Left ventricle myocardium inferior (tissue), 1 donor: Measurements from ENCODE around the gene FAM181A. TPM values are rescaled to one million over a fixed set of nuclear protein-coding genes. Genes with fewer than 3 reads are reported as not detected.

Source experiments
- DNase-seq: peaks from one replicate; pipeline ENCODE4 v3.0.0-alpha.2; 2020
- H3K27ac ChIP-seq: fragments of 200-600 bp; replicated peaks from 2 replicates; pipeline ENCODE4 v1.8.0; 2021
- H3K27me3 ChIP-seq: fragments of 200-600 bp; 2 replicates; pipeline ENCODE4 v1.8.0; 2021; ENCODE audit warnings: low read depth
- H3K36me3 ChIP-seq: fragments of 200-600 bp; 2 replicates; pipeline ENCODE4 v1.8.0; 2021
- H3K4me1 ChIP-seq: fragments of 200-600 bp; 2 replicates; pipeline ENCODE4 v1.8.0; 2021
- H3K4me3 ChIP-seq: fragments of 200-600 bp; 2 replicates; pipeline ENCODE4 v1.8.0; 2021; ENCODE audit warnings: mild to moderate bottlenecking, moderate library complexity
- H3K9me3 ChIP-seq: fragments of 200-600 bp; replicated peaks from 2 replicates; pipeline ENCODE4 v1.8.0; 2021
- intact Hi-C: fragments of 100-400 bp; cut with micrococcal nuclease; formaldehyde crosslinking; loops from one replicate; pipeline ENCODE4 v1.11.0; 2022
- total RNA-seq: library from RNA; stranded (reverse); fragmentation: NEBNext Ultra II Directional; extraction: Animal tissue kit (Norgen Biotek cat#: 25700); gene quantifications from one replicate; pipeline ENCODE4 v1.2.1, GENCODE V29; 2021
- TF ChIP-seq, protein P1 (sequence below): fragments of 200-600 bp; IDR thresholded peaks from 2 replicates; pipeline ENCODE4 v1.8.0; 2021; ENCODE audit warnings: antibody characterized with exemption, mild to moderate bottlenecking, borderline replicate concordance
- donor health status: DM: no; HTN: yes; CAD: no; lungs with severe emphysema.

FAM181A gene
- total RNA-seq, 1 donor from 2014 or later = not detected

DNA sequence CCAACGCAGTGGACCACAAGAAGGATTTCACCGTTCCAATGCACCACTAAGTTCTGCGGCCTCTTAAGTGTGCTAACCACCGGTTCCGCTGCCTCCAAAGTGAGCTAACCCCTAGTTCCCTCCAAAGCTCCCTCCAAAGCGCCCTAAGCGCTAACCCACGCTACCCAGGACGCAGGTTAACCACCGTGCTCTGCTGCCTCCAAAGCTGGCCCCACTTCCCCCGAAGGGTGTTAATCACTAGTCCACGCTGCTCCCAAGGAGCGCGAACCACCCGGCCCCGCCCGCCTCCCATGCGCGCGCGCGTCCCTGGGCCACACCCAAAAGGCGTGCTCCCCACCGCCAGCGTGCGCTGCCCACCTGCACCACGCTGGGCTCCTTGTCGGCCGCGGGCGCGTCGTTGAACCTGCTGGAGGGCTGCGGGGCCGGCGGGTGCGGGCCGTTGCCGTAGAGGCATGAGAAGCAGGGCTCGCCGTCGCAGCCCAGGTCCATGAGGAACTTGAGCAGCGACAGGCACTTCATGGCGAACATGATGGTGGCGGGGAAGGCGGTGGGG lies 11.7 kb downstream of the FAM181A start:
- Histone ChIP-seq H3K36me3 (peaks cover 85% of the 10 kb centered on the region), H3K9me3 (no peaks in the 10 kb centered on the region), H3K4me3 (peak overlapping the region; percentile 46), H3K4me1 (peaks cover 28% of the 10 kb centered on the region), H3K27ac (no peak overlapping the region), H3K27me3 (peaks cover 17% of the 10 kb centered on the region)
- intact Hi-C loops = no loop called here
- TF ChIP-seq, protein P1, sequence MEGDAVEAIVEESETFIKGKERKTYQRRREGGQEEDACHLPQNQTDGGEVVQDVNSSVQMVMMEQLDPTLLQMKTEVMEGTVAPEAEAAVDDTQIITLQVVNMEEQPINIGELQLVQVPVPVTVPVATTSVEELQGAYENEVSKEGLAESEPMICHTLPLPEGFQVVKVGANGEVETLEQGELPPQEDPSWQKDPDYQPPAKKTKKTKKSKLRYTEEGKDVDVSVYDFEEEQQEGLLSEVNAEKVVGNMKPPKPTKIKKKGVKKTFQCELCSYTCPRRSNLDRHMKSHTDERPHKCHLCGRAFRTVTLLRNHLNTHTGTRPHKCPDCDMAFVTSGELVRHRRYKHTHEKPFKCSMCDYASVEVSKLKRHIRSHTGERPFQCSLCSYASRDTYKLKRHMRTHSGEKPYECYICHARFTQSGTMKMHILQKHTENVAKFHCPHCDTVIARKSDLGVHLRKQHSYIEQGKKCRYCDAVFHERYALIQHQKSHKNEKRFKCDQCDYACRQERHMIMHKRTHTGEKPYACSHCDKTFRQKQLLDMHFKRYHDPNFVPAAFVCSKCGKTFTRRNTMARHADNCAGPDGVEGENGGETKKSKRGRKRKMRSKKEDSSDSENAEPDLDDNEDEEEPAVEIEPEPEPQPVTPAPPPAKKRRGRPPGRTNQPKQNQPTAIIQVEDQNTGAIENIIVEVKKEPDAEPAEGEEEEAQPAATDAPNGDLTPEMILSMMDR = no peak
- DNase-seq = no peak

DNA sequence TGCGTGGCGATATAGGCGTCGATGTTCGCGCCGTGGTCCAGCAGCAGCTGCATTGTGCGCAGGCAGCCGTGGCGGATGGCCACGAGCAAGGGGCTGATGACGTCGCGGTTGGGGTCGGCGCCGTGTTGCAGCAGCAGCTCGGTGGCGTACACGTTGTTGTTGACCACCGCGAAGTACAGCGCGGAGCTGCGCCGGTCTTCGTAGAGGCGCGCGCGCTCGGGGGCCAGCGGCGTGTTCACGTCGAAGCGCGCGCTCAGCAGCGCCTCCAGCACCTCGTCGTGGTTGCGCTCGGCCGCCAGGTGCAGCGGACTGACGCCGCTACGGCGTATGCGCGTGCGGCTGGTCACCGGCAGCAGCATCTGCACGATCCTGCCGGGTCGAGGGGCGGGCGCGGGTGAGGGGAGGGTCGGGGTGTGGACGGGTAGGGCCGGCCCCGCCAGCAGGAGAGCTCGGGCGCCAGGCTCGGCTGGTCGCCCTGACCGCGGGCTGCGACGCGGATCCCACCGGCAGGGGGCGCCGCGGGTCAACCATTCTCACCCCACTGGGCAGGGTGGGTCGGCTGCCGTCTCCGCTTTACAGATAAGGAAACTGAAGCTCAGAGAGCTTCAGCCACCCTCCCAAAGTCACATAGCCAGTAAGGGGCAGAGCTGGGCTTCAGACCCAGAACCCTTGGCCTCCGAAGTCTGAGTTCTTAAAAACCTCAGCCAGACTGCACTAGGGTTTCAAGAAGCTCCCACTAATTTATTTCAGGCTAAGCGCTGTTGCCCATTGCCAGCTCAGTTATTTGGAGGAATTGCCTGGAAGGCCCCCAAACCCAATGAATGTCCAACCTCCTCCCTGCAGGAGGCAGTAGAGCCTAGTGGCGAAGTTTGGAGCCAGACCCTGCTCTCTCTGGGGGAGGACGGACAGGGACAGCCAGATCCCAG lies 12.4 kb downstream of the FAM181A start:
- intact Hi-C loops = loop anchor here (5.0 kb wide), 1 partner anchor 58 kb away; the partner anchor contains the start of gene CCDC197
- Histone ChIP-seq H3K9me3 (no peaks in the 10 kb centered on the region), H3K27ac (no peak overlapping the region), H3K27me3 (peaks cover 17% of the 10 kb centered on the region), H3K36me3 (peaks cover 81% of the 10 kb centered on the region), H3K4me3 (peak overlapping the region; percentile 46), H3K4me1 (peaks cover 35% of the 10 kb centered on the region)
- peak; percentile 77 for DNase-seq
- TF ChIP-seq, protein P1 = peak; percentile 83

DNA sequence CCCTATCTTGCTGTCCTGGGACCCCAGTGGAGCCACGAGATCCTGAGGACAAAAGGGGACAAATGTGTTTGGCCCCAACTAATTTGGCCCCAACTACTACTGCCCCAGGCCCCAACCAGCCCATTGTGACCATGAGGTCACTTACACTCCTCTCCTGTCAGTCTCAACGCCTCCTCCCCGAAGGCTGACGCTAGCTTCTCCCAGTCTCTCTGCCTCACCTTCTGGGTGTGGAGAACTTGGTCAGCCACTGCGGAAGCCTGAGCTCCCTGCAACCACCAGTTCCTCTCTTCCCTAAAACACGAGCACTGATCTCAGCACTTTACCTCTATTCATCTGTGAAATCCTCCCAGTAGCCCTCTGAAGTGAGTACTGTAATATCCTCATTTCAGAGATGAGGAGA lies 13.3 kb downstream of the FAM181A start:
- DNase-seq = no peak
- TF ChIP-seq, protein P1 = no peak
- Histone ChIP-seq H3K36me3 (peaks cover 81% of the 10 kb centered on the region), H3K27me3 (peaks cover 17% of the 10 kb centered on the region), H3K9me3 (no peaks in the 10 kb centered on the region), H3K27ac (no peak overlapping the region), H3K4me1 (peaks cover 43% of the 10 kb centered on the region), H3K4me3 (no peak overlapping the region)
- intact Hi-C loops = loop anchor here (5.0 kb wide), 1 partner anchor 57 kb away; the partner anchor contains the start of gene CCDC197

DNA sequence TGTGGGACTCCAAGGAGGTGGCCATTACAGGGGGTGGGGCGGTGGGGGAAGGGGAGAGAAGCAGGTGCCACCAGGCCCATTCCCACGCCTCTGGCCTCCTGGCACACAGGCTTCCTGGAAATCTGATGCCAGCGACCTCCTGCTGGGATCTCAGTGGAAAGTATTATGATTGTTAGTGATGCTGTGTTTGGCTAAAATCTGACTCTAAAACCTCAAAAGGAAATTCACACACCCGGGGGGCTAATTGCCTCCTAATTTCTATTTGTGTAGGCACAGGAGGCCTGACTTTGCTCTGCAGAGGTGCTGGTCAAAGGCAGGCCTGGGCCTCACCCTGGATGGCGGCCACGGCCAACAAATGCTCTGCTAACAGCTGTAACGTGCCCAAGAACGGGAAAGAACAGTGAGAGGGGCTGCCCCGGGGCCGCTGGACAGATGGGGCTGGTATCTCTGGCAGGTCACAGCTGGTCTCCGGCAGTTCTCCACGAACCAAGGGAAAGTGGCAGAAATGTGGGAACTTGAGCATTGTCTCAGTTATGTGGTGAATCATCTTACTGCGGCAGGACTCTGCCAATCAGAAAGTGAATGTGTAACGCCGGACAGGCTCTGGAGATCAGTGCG lies 14.3 kb downstream of the FAM181A start:
- Histone ChIP-seq H3K27me3 (peaks cover 17% of the 10 kb centered on the region), H3K4me3 (no peak overlapping the region), H3K36me3 (peaks cover 85% of the 10 kb centered on the region), H3K9me3 (no peaks in the 10 kb centered on the region), H3K4me1 (peaks cover 53% of the 10 kb centered on the region), H3K27ac (peak overlapping the region; percentile 19)
- TF ChIP-seq, protein P1 = no peak
- intact Hi-C loops = loop anchor here (5.0 kb wide), 1 partner anchor 56 kb away; the partner anchor contains the start of gene CCDC197
- DNase-seq = no peak

DNA sequence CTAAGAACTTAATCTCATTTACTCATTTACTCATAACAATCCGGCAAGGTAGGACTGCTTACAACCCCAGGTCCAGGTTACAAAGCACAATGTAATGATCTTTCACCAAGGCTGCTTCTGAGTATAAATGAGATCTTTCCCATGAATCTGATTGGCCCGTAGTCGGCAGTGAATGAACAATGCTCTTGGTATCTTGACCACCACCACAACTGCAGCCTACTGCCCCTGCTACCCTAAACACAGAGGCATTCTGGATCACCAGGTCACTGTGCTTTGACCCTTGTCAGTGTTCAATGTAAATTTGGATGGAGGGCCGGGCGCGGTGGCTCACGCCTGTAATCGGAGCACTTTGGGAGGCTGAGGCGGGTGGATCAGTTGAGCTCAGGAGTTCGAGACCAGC lies 15.9 kb downstream of the FAM181A start:
- peaks cover 86% of the 10 kb centered on the region for H3K36me3 ChIP-seq
- H3K27ac ChIP-seq = no peak overlapping the region
- no peak for DNase-seq
- intact Hi-C loops = loop anchor here (5.0 kb wide), 1 partner anchor 54 kb away; the partner anchor contains the start of gene CCDC197
- TF ChIP-seq, protein P1 = no peak
- H3K4me1 ChIP-seq = peaks cover 60% of the 10 kb centered on the region
- peaks cover 17% of the 10 kb centered on the region for H3K27me3 ChIP-seq
- no peaks in the 10 kb centered on the region for H3K9me3 ChIP-seq
- H3K4me3 ChIP-seq = no peak overlapping the region
